ENCODE data around the gene IFT80. TPM values are rescaled to one million over a fixed set of nuclear protein-coding genes. Genes with fewer than 3 reads are reported as not detected.
A peak's percentile ranks its signal among the peaks of the same experiment; 100 is the strongest.

IFT80 gene
- total and polyA plus RNA-seq, 8 donors, result 5.2 to 27.7 (median 10.1) TPM

DNA sequence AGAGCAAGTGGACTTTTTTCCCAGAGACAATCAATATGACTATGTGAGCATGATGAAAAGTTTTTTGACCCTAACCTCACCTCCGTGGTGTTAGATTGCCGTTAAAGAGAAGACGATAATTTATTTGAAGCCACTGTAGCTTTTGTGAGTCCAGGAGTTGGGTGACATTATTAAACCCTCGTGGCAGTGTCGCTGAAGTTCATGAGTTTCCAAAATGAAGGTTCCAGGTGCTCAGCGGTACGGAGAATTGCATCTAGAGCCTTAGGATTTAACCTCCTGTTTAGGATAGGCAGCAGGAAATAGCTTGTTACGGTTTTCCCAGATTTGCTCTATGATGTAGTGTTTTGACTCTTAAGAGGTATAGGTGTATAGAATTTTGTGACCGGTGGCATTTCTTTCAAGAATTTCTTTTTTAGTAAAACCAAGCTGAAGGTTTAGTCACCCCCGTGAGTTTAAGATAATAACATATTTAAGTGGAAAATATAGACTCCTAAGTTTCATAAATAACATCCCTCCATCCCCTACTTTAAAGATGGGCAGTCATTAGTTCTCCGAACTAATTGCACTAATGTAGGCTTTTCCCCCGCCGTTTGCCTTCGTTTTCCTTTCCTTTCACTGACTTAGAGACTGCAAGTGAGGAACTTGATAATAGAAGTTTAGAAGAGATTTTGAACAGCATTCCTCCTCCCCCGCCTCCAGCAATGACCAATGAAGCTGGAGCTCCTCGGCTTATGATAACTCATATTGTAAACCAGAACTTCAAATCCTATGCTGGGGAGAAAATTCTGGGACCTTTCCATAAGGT, 2.5 kb upstream of the IFT80 start:
- FAIRE-seq, result no peak
- intact Hi-C loops (cut with DNase I), result no loop called here
- Histone ChIP-seq H3K27me3 (no peaks in the 10 kb centered on the region), H3K27ac (peak overlapping the region in 2 of 4 donors; percentile 90 to 92), H3K4me3 (peak overlapping the region; percentile 40 to 72 (median 58)), H3K9me3 (no peaks in the 10 kb centered on the region), H3K4me1 (peaks cover 0 to 18% (median 13%) of the 10 kb centered on the region in 3 donors), H3K36me3 (peaks cover 0 to 5% (median 0%) of the 10 kb centered on the region in 3 donors)
- no peak for ATAC-seq
- TF ChIP-seq CTCF (IDR thresholded peaks at IDR 0.05), result no peak
- DNase-seq, result no peak
- 11 to 20% methylated on average over 16 of the region's 16 CpGs for WGBS, 2 donors

GRCh38 chr3:160400702-160401150, 1.7 kb upstream of the IFT80 start:
- no peaks in the 10 kb centered on the region for H3K9me3 ChIP-seq
- TF ChIP-seq CTCF (IDR thresholded peaks at IDR 0.05), result no peak
- 0 to 1% methylated on average over 50 to 51 of the region's 51 CpGs for whole genome bisulfite sequencing, 2 donors
- H3K27me3 ChIP-seq, result no peaks in the 10 kb centered on the region
- peaks cover 0 to 5% (median 0%) of the 10 kb centered on the region in 3 donors for H3K36me3 ChIP-seq
- DNase-seq (peak; percentile 18 to 82 (median 48)), FAIRE-seq (no peak), ATAC-seq (peak; percentile 22 to 50 (median 37))
- peak overlapping the region; percentile 64 to 92 (median 82) for H3K27ac ChIP-seq
- H3K4me1 ChIP-seq, result peaks cover 0 to 18% (median 13%) of the 10 kb centered on the region in 3 donors
- intact Hi-C loops (cut with DNase I), result no loop called here
- H3K4me3 ChIP-seq, result peak overlapping the region; percentile 40 to 72 (median 58)

- Histone ChIP-seq H3K4me3 (peak overlapping the region; percentile 40 to 72 (median 58)), H3K9me3 (no peaks in the 10 kb centered on the region), H3K27me3 (no peaks in the 10 kb centered on the region), H3K36me3 (peaks cover 0 to 5% (median 0%) of the 10 kb centered on the region in 3 donors), H3K27ac (peak overlapping the region; percentile 64 to 92 (median 82)), H3K4me1 (peaks cover 0 to 18% (median 13%) of the 10 kb centered on the region in 3 donors)
- 0% methylated on average over 49 of the region's 49 CpGs for WGBS, 2 donors
- intact Hi-C loops (cut with DNase I), result no loop called here
- ATAC-seq (peak; percentile 17 to 40 (median 32)), FAIRE-seq (no peak), DNase-seq (peak; percentile 12 to 81 (median 48))
- TF ChIP-seq CTCF (IDR thresholded peaks at IDR 0.05), result no peak
Measured at GRCh38 chr3:160400030-160400701, 1.1 kb upstream of the IFT80 start.

GRCh38 chr3:160398820-160399124, 253 bp downstream of the IFT80 start:
- Histone ChIP-seq H3K4me3 (peak overlapping the region; percentile 40 to 72 (median 58)), H3K27ac (peak overlapping the region; percentile 64 to 92 (median 82)), H3K27me3 (no peaks in the 10 kb centered on the region), H3K9me3 (no peaks in the 10 kb centered on the region), H3K36me3 (no peaks in the 10 kb centered on the region), H3K4me1 (peaks cover 0 to 18% (median 13%) of the 10 kb centered on the region in 3 donors)
- DNase-seq (no peak), ATAC-seq (peak in 1 of 4 donors; percentile 1), FAIRE-seq (no peak)
- 0 to 1% methylated on average over 9 of the region's 9 CpGs for WGBS, 2 donors
- intact Hi-C loops (cut with DNase I), result no loop called here
- no peak for TF ChIP-seq CTCF (IDR thresholded peaks at IDR 0.05)

Measured in pancreas (tissue), 10 donors.